Hepatocyte (in vitro differentiated cells): ENCODE data around the gene PAQR9. TPM values are rescaled to one million over a fixed set of nuclear protein-coding genes. Genes with fewer than 3 reads are reported as not detected.

Experiments used
- DNase-seq: peaks from one replicate; pipeline ENCODE4 v3.0.0-alpha.2; 2016; ENCODE audit warnings: low spot score
- H2AFZ ChIP-seq: fragments of 200-600 bp; sonication (generic); 2 replicates; pipeline ENCODE4 v1.6.0; 2016; ENCODE audit warnings: antibody characterized with exemption, mild to moderate bottlenecking
- H3K27ac ChIP-seq: fragments of 200-600 bp; sonication (generic); 2 replicates; pipeline ENCODE4 v1.5.1; 2016; ENCODE audit warnings: mild to moderate bottlenecking
- H3K27me3 ChIP-seq: fragments of 200-600 bp; sonication (generic); 2 replicates; pipeline ENCODE4 v1.6.1; 2016
- H3K36me3 ChIP-seq: fragments of 200-600 bp; sonication (generic); replicated peaks from 2 replicates; pipeline ENCODE4 v1.5.1; 2016; ENCODE audit warnings: low read depth; ENCODE audit not compliant: insufficient read depth
- H3K4me1 ChIP-seq: fragments of 200-600 bp; sonication (generic); 2 replicates; pipeline ENCODE4 v1.5.1; 2016; ENCODE audit warnings: mild to moderate bottlenecking, moderate library complexity; ENCODE audit not compliant: insufficient read depth
- H3K4me2 ChIP-seq: fragments of 200-600 bp; sonication (generic); 2 replicates; pipeline ENCODE4 v1.6.0; 2016
- H3K4me3 ChIP-seq: fragments of 200-600 bp; sonication (generic); 2 replicates; pipeline ENCODE4 v1.5.1; 2016; ENCODE audit warnings: mild to moderate bottlenecking
- H3K79me2 ChIP-seq: fragments of 200-600 bp; sonication (generic); 2 replicates; pipeline ENCODE4 v1.6.0; 2017; ENCODE audit warnings: mild to moderate bottlenecking
- H3K9me2 ChIP-seq: fragments of 200-600 bp; sonication (generic); replicated peaks from 2 replicates; pipeline ENCODE4 v1.6.0; 2017; ENCODE audit warnings: mild to moderate bottlenecking; ENCODE audit not compliant: insufficient read depth
- H3K9me3 ChIP-seq: fragments of 200-600 bp; sonication (generic); 2 replicates; pipeline ENCODE4 v1.5.1; 2016; ENCODE audit warnings: low read depth, mild to moderate bottlenecking
- H4K20me1 ChIP-seq: fragments of 200-600 bp; sonication (generic); 2 replicates; pipeline ENCODE4 v1.6.0; 2016; ENCODE audit warnings: mild to moderate bottlenecking; ENCODE audit not compliant: insufficient read depth, poor library complexity, severe bottlenecking
- CTCF ChIP-seq: fragments of 200-600 bp; sonication (generic); IDR thresholded peaks from 2 replicates; pipeline ENCODE4 v1.5.1; 2016; ENCODE audit warnings: antibody characterized with exemption, mild to moderate bottlenecking; ENCODE audit not compliant: poor library complexity
- EZH2 ChIP-seq: fragments of 200-600 bp; sonication (generic); IDR thresholded peaks from 2 replicates; pipeline ENCODE4 v1.6.1; 2016; ENCODE audit warnings: antibody characterized with exemption, mild to moderate bottlenecking, borderline replicate concordance
- EZH2phosphoT487 ChIP-seq: fragments of 200-600 bp; sonication (generic); IDR thresholded peaks from one replicate; pipeline ENCODE4 v1.6.1; 2018; ENCODE audit warnings: antibody characterized with exemption, mild to moderate bottlenecking, low read depth, moderate library complexity; ENCODE audit not compliant: unreplicated experiment, severe bottlenecking
- WGBS: methylation state at CpG from one replicate; pipeline ENCODE4 v1.1.6; 2016; ENCODE audit warnings: low lambda C conversion rate; ENCODE audit errors: missing lambda C conversion rate; 5-methylcytosine and 5-hydroxymethylcytosine counted together
- polyA plus RNA-seq: library from polyadenylated mRNA; unstranded; fragments of >200 nt; fragmentation: Nextera tagmentation; extraction: Ambion mirVana; gene quantifications from 2 replicates; pipeline ENCODE4 v1.2.1, GENCODE V29; 2016
- small RNA-seq: library from RNA; depleted of rRNA; stranded (forward); fragments of <200 nt; gene quantifications from one replicate; pipeline ENCODE3, GENCODE V24; 2014
- total RNA-seq: library from RNA; depleted of rRNA; stranded (reverse); fragments of >200 nt; gene quantifications from 2 replicates; pipeline ENCODE4 v1.2.3, GENCODE V29; 2014

Gene PAQR9
- total and polyA plus RNA-seq, 2 experiments from 2014 or later = 2.9 to 3.8 TPM

GRCh38 chr3:142912402-142913172 lies 50.9 kb downstream of the PAQR9 start:
- H3K4me1 ChIP-seq = no peaks in the 10 kb centered on the region
- no peaks in the 10 kb centered on the region for H3K9me2 ChIP-seq
- 89% methylated on average over 6 of the region's 6 CpGs for WGBS
- H4K20me1 ChIP-seq = no peaks in the 10 kb centered on the region
- peaks cover 3% of the 10 kb centered on the region for H3K27me3 ChIP-seq
- DNase-seq = no peak
- H3K4me2 ChIP-seq = no peak overlapping the region
- no peaks in the 10 kb centered on the region for H3K79me2 ChIP-seq
- TF ChIP-seq EZH2phosphoT487 = no peak
- no peak for TF ChIP-seq CTCF
- no peak for TF ChIP-seq EZH2
- H3K36me3 ChIP-seq = no peaks in the 10 kb centered on the region
- no peak overlapping the region for H3K4me3 ChIP-seq
- no peak overlapping the region for H2AFZ ChIP-seq
- H3K27ac ChIP-seq = no peak overlapping the region
- no peaks in the 10 kb centered on the region for H3K9me3 ChIP-seq

Small RNA genes within 50 kb of the gene (small RNA-seq; reads per million reads assigned to genes)
- gene AC021074.2 = not detected

Other genes starting within 250 kb of the PAQR9 start
- 7.9 and 12.6 TPM in 2 replicates for gene TRPC1, start 239.6 kb downstream of the PAQR9 start, total RNA-seq
- 3.3 and 4.4 TPM in 2 replicates for gene TRPC1, start 239.6 kb downstream of the PAQR9 start, polyA plus RNA-seq
- 10.8 and 11.2 TPM in 2 replicates for gene PCOLCE2, start 74.6 kb downstream of the PAQR9 start, total RNA-seq
- 5.5 and 9.2 TPM in 2 replicates for gene PCOLCE2, start 74.6 kb downstream of the PAQR9 start, polyA plus RNA-seq
- 71.4 and 86.1 TPM in 2 replicates for gene U2SURP, start 37.9 kb upstream of the PAQR9 start, total RNA-seq
- 41.5 and 45.7 TPM in 2 replicates for gene U2SURP, start 37.9 kb upstream of the PAQR9 start, polyA plus RNA-seq
- gene CHST2, start 156.1 kb upstream of the PAQR9 start, total RNA-seq = 14.4 and 16.1 TPM in 2 replicates
- 12.2 and 12.5 TPM in 2 replicates for gene CHST2, start 156.1 kb upstream of the PAQR9 start, polyA plus RNA-seq